HL-60 (cell line): ENCODE results near the gene STK24.

Experiments
- GABPA ChIP-seq: IDR thresholded peaks from 2 replicates; pipeline ENCODE4 v1.6.1; 2012; ENCODE audit warnings: low read depth
- POLR2AphosphoS5 ChIP-seq: IDR thresholded peaks from 2 replicates; pipeline ENCODE4 v1.6.1; 2012; ENCODE audit warnings: low read depth
- SPI1 ChIP-seq: IDR thresholded peaks from 2 replicates; pipeline ENCODE4 v1.6.1; 2012; ENCODE audit warnings: low read depth, mild to moderate bottlenecking, borderline replicate concordance
- TF ChIP-seq, protein P1 (sequence below): IDR thresholded peaks from one replicate; pipeline ENCODE4 v1.5.1; 2011; ENCODE audit warnings: low read length, control low read depth, inconsistent platforms; ENCODE audit not compliant: insufficient read depth
- TF ChIP-seq, protein P2 (sequence below): IDR thresholded peaks from 2 replicates; pipeline ENCODE4 v1.6.1; 2012; ENCODE audit warnings: low read depth; ENCODE audit not compliant: insufficient replicate concordance

GRCh38 chr13:98541701-98542203 lies 35.2 kb downstream of the STK24 start:
- TF ChIP-seq, protein P1, sequence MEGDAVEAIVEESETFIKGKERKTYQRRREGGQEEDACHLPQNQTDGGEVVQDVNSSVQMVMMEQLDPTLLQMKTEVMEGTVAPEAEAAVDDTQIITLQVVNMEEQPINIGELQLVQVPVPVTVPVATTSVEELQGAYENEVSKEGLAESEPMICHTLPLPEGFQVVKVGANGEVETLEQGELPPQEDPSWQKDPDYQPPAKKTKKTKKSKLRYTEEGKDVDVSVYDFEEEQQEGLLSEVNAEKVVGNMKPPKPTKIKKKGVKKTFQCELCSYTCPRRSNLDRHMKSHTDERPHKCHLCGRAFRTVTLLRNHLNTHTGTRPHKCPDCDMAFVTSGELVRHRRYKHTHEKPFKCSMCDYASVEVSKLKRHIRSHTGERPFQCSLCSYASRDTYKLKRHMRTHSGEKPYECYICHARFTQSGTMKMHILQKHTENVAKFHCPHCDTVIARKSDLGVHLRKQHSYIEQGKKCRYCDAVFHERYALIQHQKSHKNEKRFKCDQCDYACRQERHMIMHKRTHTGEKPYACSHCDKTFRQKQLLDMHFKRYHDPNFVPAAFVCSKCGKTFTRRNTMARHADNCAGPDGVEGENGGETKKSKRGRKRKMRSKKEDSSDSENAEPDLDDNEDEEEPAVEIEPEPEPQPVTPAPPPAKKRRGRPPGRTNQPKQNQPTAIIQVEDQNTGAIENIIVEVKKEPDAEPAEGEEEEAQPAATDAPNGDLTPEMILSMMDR = no peak
- TF ChIP-seq POLR2AphosphoS5 (no peak), SPI1 (no peak), GABPA (no peak)
- TF ChIP-seq, protein P2, sequence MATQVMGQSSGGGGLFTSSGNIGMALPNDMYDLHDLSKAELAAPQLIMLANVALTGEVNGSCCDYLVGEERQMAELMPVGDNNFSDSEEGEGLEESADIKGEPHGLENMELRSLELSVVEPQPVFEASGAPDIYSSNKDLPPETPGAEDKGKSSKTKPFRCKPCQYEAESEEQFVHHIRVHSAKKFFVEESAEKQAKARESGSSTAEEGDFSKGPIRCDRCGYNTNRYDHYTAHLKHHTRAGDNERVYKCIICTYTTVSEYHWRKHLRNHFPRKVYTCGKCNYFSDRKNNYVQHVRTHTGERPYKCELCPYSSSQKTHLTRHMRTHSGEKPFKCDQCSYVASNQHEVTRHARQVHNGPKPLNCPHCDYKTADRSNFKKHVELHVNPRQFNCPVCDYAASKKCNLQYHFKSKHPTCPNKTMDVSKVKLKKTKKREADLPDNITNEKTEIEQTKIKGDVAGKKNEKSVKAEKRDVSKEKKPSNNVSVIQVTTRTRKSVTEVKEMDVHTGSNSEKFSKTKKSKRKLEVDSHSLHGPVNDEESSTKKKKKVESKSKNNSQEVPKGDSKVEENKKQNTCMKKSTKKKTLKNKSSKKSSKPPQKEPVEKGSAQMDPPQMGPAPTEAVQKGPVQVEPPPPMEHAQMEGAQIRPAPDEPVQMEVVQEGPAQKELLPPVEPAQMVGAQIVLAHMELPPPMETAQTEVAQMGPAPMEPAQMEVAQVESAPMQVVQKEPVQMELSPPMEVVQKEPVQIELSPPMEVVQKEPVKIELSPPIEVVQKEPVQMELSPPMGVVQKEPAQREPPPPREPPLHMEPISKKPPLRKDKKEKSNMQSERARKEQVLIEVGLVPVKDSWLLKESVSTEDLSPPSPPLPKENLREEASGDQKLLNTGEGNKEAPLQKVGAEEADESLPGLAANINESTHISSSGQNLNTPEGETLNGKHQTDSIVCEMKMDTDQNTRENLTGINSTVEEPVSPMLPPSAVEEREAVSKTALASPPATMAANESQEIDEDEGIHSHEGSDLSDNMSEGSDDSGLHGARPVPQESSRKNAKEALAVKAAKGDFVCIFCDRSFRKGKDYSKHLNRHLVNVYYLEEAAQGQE = no peak
